GM12891 (cell line): ENCODE measurements around the gene FADS6.
"Not testable (repeated sequence)": the region's sequence is repeated elsewhere in the genome, so short reads cannot be mapped to it uniquely, and the experiment has no call there.

Experiments
- POLR2A ChIP-seq: IDR thresholded peaks from 2 replicates; pipeline ENCODE4 v1.6.1; 2011; ENCODE audit warnings: low read depth, low read length, control low read depth
- POLR2AphosphoS5 ChIP-seq: IDR thresholded peaks from 2 replicates; pipeline ENCODE4 v1.6.1; 2011; ENCODE audit warnings: low read depth, low read length, control low read depth

DNA sequence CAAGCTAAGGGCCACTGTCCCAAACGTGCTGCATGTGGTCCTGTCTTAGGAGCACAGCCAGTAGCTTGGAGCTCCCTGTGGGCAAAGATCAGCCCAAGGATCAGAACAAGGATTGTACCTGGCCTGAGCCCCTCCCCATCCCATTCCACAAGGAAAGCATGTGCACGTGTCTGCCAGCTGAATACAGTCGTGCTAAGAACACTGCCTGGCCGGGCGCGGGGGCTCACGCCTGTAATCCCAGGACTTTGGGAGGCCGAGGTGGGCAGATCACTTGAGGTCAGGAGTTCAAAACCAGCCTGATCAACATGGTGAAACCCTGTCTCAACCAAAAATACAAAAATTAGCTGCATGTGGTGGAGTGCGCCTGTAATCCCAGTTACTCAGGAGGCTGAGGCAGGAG is 23.4 kb downstream of the FADS6 start:
- not testable (repeated sequence) for TF ChIP-seq POLR2AphosphoS5, POLR2A
